ENCODE results near the gene MOV10. TPM values are rescaled to one million over a fixed set of nuclear protein-coding genes. Genes with fewer than 3 reads are reported as not detected.

MOV10 gene
- total and polyA plus RNA-seq, 2 of the 8 experiments (the other 6 are each of a cell fraction or from before 2014, with no cell fraction given), result 57.3 to 109 TPM

DNA sequence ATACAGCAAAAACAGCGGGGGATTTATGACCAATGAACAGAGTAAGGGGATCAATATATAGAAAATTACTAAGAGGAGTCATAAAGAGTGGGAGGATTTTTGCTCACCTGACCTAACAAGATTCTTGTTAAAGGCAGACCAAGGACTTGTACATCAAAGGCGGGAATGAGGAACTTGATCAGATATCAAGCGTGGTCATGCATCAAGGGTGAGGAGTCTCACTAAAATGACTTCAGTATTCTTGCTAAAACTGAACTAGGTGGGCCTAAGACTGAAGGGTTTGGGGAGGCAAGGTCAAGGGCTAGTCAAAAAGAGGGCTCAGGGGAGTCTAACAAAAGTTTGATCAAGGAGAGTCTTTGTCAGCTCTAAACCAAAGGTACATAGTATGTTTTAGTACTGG is 2.1 kb downstream of the MOV10 start:
- no peaks in the 10 kb centered on the region for H3K36me3 ChIP-seq (ENCODE audit: control insufficient read depth in 2 of 4, insufficient read depth in 4 of 4, low read length in 3 of 4)
- no peak overlapping the region for H4K8ac ChIP-seq (ENCODE audit: extremely low read depth, insufficient read depth, low read length)
- H3K9ac ChIP-seq (replicated peaks in 1 of 4; ENCODE audit: extremely low read depth in 1 of 4, low read depth in 3 of 4, low read length in 3 of 4), result no peak overlapping the region
- peaks cover 0 to 2% (median 0%) of the 10 kb centered on the region in 4 experiments; a peak in 2 of 7 replicates for H3K27me3 ChIP-seq (replicated peaks in 1 of 4; ENCODE audit: control insufficient read depth in 3 of 4, extremely low read depth in 1 of 4, insufficient read depth in 3 of 4, low read length in 3 of 4)
- DNase-seq (ENCODE audit: low read depth in 1 of 2, low spot score in 2 of 2) (no peak), FAIRE-seq (no peak)
- ChIA-PET POLR2A (ENCODE audit: partially characterized antibody) (interaction anchor here (1.6 to 6.1 kb wide), 7 partner anchors 12 to 41 kb away, joined by 3 to 76 read pairs (median 26); partner anchors contain the start of gene PPM1J), CTCF (ENCODE audit: partially characterized antibody) (interaction anchor here (6.3 kb wide), 1 partner anchor 24 kb away, joined by 63 read pairs; no protein-coding TSS in a partner anchor)
- H3K23ac ChIP-seq (ENCODE audit: insufficient read length), result no peak overlapping the region
- H3K56ac ChIP-seq (replicated peaks; ENCODE audit: insufficient read length, low read depth, low read length), result no peak overlapping the region
- H3K9me3 ChIP-seq (ENCODE audit: insufficient read depth in 2 of 2, low read depth in 1 of 2, low read length in 1 of 2), result no peaks in the 10 kb centered on the region
- peaks cover 0 to 5% of the 10 kb centered on the region in 2 experiments for H4K20me1 ChIP-seq (replicated peaks in 1 of 2; ENCODE audit: control insufficient read depth in 1 of 2, insufficient read depth in 2 of 2, low read length in 2 of 2)
- H2BK15ac ChIP-seq (ENCODE audit: low read length), result no peak overlapping the region
- no peak overlapping the region for H3K18ac ChIP-seq (ENCODE audit: extremely low read depth, low read length)
- no peak overlapping the region for H2AK5ac ChIP-seq (ENCODE audit: low read depth, low read length)
- H4K91ac ChIP-seq (replicated peaks; ENCODE audit: insufficient read length, low read length), result no peak overlapping the region
- H2BK5ac ChIP-seq (ENCODE audit: low read depth, low read length), result no peak overlapping the region
- H2BK20ac ChIP-seq (ENCODE audit: low read length), result no peak overlapping the region
- no peak overlapping the region for H2BK120ac ChIP-seq (replicated peaks; ENCODE audit: low read depth, low read length)
- H3K4me3 ChIP-seq (ENCODE audit: extremely low read depth in 1 of 4, insufficient read depth in 2 of 4, low read depth in 3 of 4, low read length in 4 of 4), result no peak overlapping the region
- H4K5ac ChIP-seq (ENCODE audit: insufficient read length, low read depth, low read length), result no peak overlapping the region
- no peak overlapping the region for H3K27ac ChIP-seq (ENCODE audit: low read depth, low read length)
- H3K14ac ChIP-seq (ENCODE audit: insufficient read length), result no peak overlapping the region
- H3K4me2 ChIP-seq (ENCODE audit: insufficient read depth in 1 of 2, low read depth in 2 of 2, low read length in 2 of 2), result no peak overlapping the region; a peak in 1 of 4 replicates
- H2AFZ ChIP-seq (ENCODE audit: low read length), result no peak overlapping the region
- no peak overlapping the region for H3K4ac ChIP-seq (replicated peaks; ENCODE audit: insufficient read length, low read depth, low read length)
- H3K23me2 ChIP-seq (ENCODE audit: low read depth, low read length), result peaks cover 10% of the 10 kb centered on the region; the same call in 1 of the 2 replicates
- H2BK12ac ChIP-seq (ENCODE audit: low read depth, low read length), result no peak overlapping the region
- H3K79me1 ChIP-seq (ENCODE audit: low read depth, low read length), result no peaks in the 10 kb centered on the region
- peaks cover 0 to 35% of the 10 kb centered on the region in 2 experiments; a peak in 3 of 4 replicates for H3K79me2 ChIP-seq (ENCODE audit: control insufficient read depth in 1 of 2, insufficient read depth in 2 of 2, low read length in 2 of 2)
- 90% methylated on average over 3 of the region's 3 CpGs; no CpG with 5 or more reads in 1 of the 2 experiments for WGBS, 2 experiments (ENCODE audit: extremely low coverage in 1 of 2, insufficient coverage in 1 of 2, insufficient read length in 1 of 2, insufficient replicate concordance in 2 of 2, low coverage in 1 of 2, low lambda C conversion rate in 2 of 2, missing lambda C conversion rate in 1 of 2)
- peaks cover 2 to 14% (median 9%) of the 10 kb centered on the region in 4 experiments; a peak in 5 of 7 replicates for H3K4me1 ChIP-seq (replicated peaks in 1 of 4; ENCODE audit: control insufficient read depth in 3 of 4, insufficient read depth in 4 of 4, low read length in 3 of 4)
- TF ChIP-seq TCF12 (IDR thresholded peaks at IDR 0.05; ENCODE audit: low read depth, low read length), result no peak
- no peak for TF ChIP-seq POU5F1 (IDR thresholded peaks at IDR 0.05; ENCODE audit: low read depth, low read length)
- TF ChIP-seq CREB1 (IDR thresholded peaks at IDR 0.05), result no peak
- TF ChIP-seq, protein P1, sequence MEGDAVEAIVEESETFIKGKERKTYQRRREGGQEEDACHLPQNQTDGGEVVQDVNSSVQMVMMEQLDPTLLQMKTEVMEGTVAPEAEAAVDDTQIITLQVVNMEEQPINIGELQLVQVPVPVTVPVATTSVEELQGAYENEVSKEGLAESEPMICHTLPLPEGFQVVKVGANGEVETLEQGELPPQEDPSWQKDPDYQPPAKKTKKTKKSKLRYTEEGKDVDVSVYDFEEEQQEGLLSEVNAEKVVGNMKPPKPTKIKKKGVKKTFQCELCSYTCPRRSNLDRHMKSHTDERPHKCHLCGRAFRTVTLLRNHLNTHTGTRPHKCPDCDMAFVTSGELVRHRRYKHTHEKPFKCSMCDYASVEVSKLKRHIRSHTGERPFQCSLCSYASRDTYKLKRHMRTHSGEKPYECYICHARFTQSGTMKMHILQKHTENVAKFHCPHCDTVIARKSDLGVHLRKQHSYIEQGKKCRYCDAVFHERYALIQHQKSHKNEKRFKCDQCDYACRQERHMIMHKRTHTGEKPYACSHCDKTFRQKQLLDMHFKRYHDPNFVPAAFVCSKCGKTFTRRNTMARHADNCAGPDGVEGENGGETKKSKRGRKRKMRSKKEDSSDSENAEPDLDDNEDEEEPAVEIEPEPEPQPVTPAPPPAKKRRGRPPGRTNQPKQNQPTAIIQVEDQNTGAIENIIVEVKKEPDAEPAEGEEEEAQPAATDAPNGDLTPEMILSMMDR (IDR thresholded peaks at IDR 0.05; ENCODE audit: control extremely low read depth in 1 of 3, insufficient read depth in 1 of 3, low read depth in 1 of 3, low read length in 3 of 3), result no peak
- no peak for TF ChIP-seq JUND (IDR thresholded peaks at IDR 0.05; ENCODE audit: low read length)
- TF ChIP-seq NRF1 (IDR thresholded peaks at IDR 0.05; ENCODE audit: low read depth, low read length), result no peak
- no peak for TF ChIP-seq RAD21 (IDR thresholded peaks at IDR 0.05 in 1 of 2, conservative IDR thresholded peaks at IDR 0.05 in 1 of 2; ENCODE audit: low read depth in 2 of 2, low read length in 2 of 2)
- TF ChIP-seq BACH1 (IDR thresholded peaks at IDR 0.05; ENCODE audit: low read length), result no peak
- no peak for TF ChIP-seq TEAD4 (IDR thresholded peaks at IDR 0.05; ENCODE audit: low read depth, low read length)
- TF ChIP-seq, protein P2, sequence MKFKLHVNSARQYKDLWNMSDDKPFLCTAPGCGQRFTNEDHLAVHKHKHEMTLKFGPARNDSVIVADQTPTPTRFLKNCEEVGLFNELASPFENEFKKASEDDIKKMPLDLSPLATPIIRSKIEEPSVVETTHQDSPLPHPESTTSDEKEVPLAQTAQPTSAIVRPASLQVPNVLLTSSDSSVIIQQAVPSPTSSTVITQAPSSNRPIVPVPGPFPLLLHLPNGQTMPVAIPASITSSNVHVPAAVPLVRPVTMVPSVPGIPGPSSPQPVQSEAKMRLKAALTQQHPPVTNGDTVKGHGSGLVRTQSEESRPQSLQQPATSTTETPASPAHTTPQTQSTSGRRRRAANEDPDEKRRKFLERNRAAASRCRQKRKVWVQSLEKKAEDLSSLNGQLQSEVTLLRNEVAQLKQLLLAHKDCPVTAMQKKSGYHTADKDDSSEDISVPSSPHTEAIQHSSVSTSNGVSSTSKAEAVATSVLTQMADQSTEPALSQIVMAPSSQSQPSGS (IDR thresholded peaks at IDR 0.05; ENCODE audit: low read length), result no peak
